GM19035 (cell line): Measurements from ENCODE around the gene ABCB11.
"Not testable (repeated sequence)": the region's sequence is repeated elsewhere in the genome, so short reads cannot be mapped to it uniquely, and the experiment has no call there.

Source experiments
- ATAC-seq: cut with Tn5 transposase; IDR thresholded peaks from one replicate; pipeline ENCODE4 v1.9.1; 2021; ENCODE audit not compliant: unreplicated experiment

ABCB11 gene

GRCh38 chr2:168939061-168939460, 92.1 kb downstream of the ABCB11 start:
- ATAC-seq = no peak

- ATAC-seq = no peak
These were observed 95.1 kb downstream of the ABCB11 start for GRCh38 chr2:168935810-168936581.

- ATAC-seq = no peak
These were observed 96.3 kb downstream of the ABCB11 start for GRCh38 chr2:168934826-168935225.

GRCh38 chr2:168932174-168932573, 99.0 kb downstream of the ABCB11 start:
- not testable (repeated sequence) for ATAC-seq

GRCh38 chr2:168930242-168930641, 100.9 kb downstream of the ABCB11 start:
- ATAC-seq = no peak

GRCh38 chr2:168929031-168929430, 102.1 kb downstream of the ABCB11 start:
- no peak for ATAC-seq

GRCh38 chr2:168928113-168928831, 102.9 kb downstream of the ABCB11 start:
- ATAC-seq = no peak

- ATAC-seq = no peak
These were observed 104.3 kb downstream of the ABCB11 start for GRCh38 chr2:168926621-168927386.

GRCh38 chr2:168920504-168921157, 110.5 kb downstream of the ABCB11 start:
- ATAC-seq = no peak

GRCh38 chr2:168916331-168916675, 114.8 kb downstream of the ABCB11 start:
- ATAC-seq = no peak

GRCh38 chr2:168915441-168916330, 115.4 kb downstream of the ABCB11 start:
- no peak for ATAC-seq

- ATAC-seq = no peak
These were observed 117.6 kb downstream of the ABCB11 start for GRCh38 chr2:168913495-168913894.

- no peak for ATAC-seq
These were observed 118.2 kb downstream of the ABCB11 start for GRCh38 chr2:168912901-168913369.

- ATAC-seq = no peak
These were observed 118.7 kb downstream of the ABCB11 start for GRCh38 chr2:168912466-168912865.

GRCh38 chr2:168910330-168910729, 120.8 kb downstream of the ABCB11 start:
- no peak for ATAC-seq

GRCh38 chr2:168907940-168908662, 123.0 kb downstream of the ABCB11 start:
- ATAC-seq = no peak

- ATAC-seq = no peak
These were observed 126.8 kb downstream of the ABCB11 start for GRCh38 chr2:168904358-168904757.

GRCh38 chr2:168903888-168904287, 127.2 kb downstream of the ABCB11 start:
- no peak for ATAC-seq

- ATAC-seq = no peak
These were observed 130.1 kb downstream of the ABCB11 start, which contains the start of gene G6PC2 for GRCh38 chr2:168901003-168901402. Gene G6PC2, plus strand, starts transcription at chr2:168901291. Its CDS starts 41 bp downstream, at chr2:168901332.
